GM10266 (cell line): ENCODE results near the gene ABCB4.

ENCODE experiments used
- DNase-seq: peaks from one replicate; pipeline ENCODE4 v3.0.0; 2012; ENCODE audit errors: extremely low spot score
- TF ChIP-seq, protein P1 (sequence below): IDR thresholded peaks from 2 replicates; pipeline ENCODE4 v1.5.1; 2012; ENCODE audit warnings: mild to moderate bottlenecking, low read depth; ENCODE audit not compliant: control insufficient read depth, insufficient read depth; ENCODE audit errors: missing control alignments

The ABCB4 gene

DNA sequence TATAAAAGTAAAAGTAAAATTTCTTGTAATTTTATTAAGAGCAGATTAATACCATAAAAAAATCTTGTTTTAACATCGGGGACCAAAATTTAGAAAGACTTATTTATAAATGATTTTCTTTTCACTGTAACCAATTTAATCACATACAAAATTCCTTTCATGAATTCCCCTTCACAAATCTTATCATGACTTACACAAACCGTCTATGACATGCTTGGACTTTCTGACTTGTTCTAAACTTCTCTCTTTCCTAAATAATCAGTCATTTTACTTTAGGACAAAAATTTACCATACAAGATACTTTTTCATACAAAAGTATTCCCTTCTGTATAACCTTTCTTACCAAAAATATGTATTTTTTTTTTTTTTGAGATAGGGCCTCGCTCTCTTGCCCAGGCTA, 120.7 kb downstream of the ABCB4 start:
- TF ChIP-seq, protein P1, sequence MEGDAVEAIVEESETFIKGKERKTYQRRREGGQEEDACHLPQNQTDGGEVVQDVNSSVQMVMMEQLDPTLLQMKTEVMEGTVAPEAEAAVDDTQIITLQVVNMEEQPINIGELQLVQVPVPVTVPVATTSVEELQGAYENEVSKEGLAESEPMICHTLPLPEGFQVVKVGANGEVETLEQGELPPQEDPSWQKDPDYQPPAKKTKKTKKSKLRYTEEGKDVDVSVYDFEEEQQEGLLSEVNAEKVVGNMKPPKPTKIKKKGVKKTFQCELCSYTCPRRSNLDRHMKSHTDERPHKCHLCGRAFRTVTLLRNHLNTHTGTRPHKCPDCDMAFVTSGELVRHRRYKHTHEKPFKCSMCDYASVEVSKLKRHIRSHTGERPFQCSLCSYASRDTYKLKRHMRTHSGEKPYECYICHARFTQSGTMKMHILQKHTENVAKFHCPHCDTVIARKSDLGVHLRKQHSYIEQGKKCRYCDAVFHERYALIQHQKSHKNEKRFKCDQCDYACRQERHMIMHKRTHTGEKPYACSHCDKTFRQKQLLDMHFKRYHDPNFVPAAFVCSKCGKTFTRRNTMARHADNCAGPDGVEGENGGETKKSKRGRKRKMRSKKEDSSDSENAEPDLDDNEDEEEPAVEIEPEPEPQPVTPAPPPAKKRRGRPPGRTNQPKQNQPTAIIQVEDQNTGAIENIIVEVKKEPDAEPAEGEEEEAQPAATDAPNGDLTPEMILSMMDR = no peak

More for the DNA sequence above, 120.7 kb downstream of the ABCB4 start:
- no peak for DNase-seq
